ENCODE measurements around the gene ZNF397. TPM values are rescaled to one million over a fixed set of nuclear protein-coding genes. Genes with fewer than 3 reads are reported as not detected.

The ZNF397 gene
- total RNA-seq, 1 experiment from 2014 or later = 35.3 TPM

GRCh38 chr18:35203067-35203466 is 37.8 kb upstream of the ZNF397 start:
- Histone ChIP-seq H2BK120ac (ENCODE audit: low read depth, low read length, poor library complexity, severe bottlenecking) (no peak overlapping the region), H2AFZ (ENCODE audit: low read length) (no peak overlapping the region), H3T11ph (ENCODE audit: low read length) (no peak overlapping the region), H4K91ac (ENCODE audit: insufficient read length, low read depth, low read length) (no peak overlapping the region), H3K23me2 (ENCODE audit: insufficient read length, low read depth, low read length, poor library complexity, severe bottlenecking) (no peaks in the 10 kb centered on the region), H3K4me2 (ENCODE audit: insufficient read depth, insufficient read length, low read length) (no peak overlapping the region), H3K14ac (ENCODE audit: insufficient read depth, low read length) (no peak overlapping the region), H2BK5ac (ENCODE audit: insufficient read length, low read length) (no peak overlapping the region), H3K23ac (ENCODE audit: insufficient read length, low read depth, low read length) (no peak overlapping the region), H3K9me3 (ENCODE audit: control insufficient read depth, low read depth, low read length) (peaks cover 6% of the 10 kb centered on the region), H4K20me1 (ENCODE audit: control insufficient read depth, insufficient read depth, insufficient read length) (no peaks in the 10 kb centered on the region), H3K27ac (ENCODE audit: insufficient read length, low read depth, low read length) (no peak overlapping the region), H2BK20ac (ENCODE audit: low read depth, low read length, poor library complexity, severe bottlenecking) (no peak overlapping the region), H4K8ac (replicated peaks; ENCODE audit: insufficient read length, low read depth, low read length) (no peak overlapping the region), H4K5ac (ENCODE audit: insufficient read length, low read depth, low read length) (no peak overlapping the region), H3K27me3 (ENCODE audit: insufficient read depth, low read length) (no peaks in the 10 kb centered on the region), H3K79me2 (ENCODE audit: insufficient read depth, low read length) (no peaks in the 10 kb centered on the region), H3K4ac (ENCODE audit: low read depth, low read length) (no peak overlapping the region), H2BK12ac (ENCODE audit: insufficient read length, low read depth, low read length) (no peak overlapping the region), H3K4me1 (ENCODE audit: insufficient read depth, low read length) (no peaks in the 10 kb centered on the region), H3K9ac (ENCODE audit: extremely low read depth, insufficient read length, low read length) (no peak overlapping the region), H2BK15ac (ENCODE audit: low read depth, low read length) (no peak overlapping the region), H3K18ac (ENCODE audit: insufficient read length, low read depth, low read length) (no peak overlapping the region), H2AK5ac (ENCODE audit: insufficient read length, low read length) (no peak overlapping the region), H3K79me1 (ENCODE audit: insufficient read depth, low read depth, low read length, poor library complexity, severe bottlenecking) (no peaks in the 10 kb centered on the region), H3K56ac (ENCODE audit: insufficient read length, low read depth, low read length) (no peak overlapping the region)
- Mint-ChIP-seq H3K4me1 (peaks cover 0 to 5% of the 10 kb centered on the region in 2 experiments; a peak in 1 of 4 replicates), H3K27me3 (ENCODE audit: low read depth) (peaks cover 3% of the 10 kb centered on the region), H3K4me3 (no peak overlapping the region), H3K9me3 (peaks cover 19 to 20% of the 10 kb centered on the region in 2 experiments), H3K36me3 (ENCODE audit: insufficient read depth in 1 of 3, low read depth in 3 of 3) (peaks cover 15 to 21% (median 20%) of the 10 kb centered on the region in 3 experiments), H3K27ac (no peak overlapping the region)
- no CpG with 5 or more reads among the region's 3 CpGs for WGBS (ENCODE audit: extremely low coverage, insufficient read length, low lambda C conversion rate)
- TF ChIP-seq CTCF (conservative IDR thresholded peaks at IDR 0.05) = no peak
- DNase-seq = no peak

Data from H9 (cell line).